GM12873 (cell line): ENCODE results near the gene SMIM38.
A peak's percentile ranks its signal among the peaks of the same experiment; 100 is the strongest.

Source experiments
- TF ChIP-seq, protein P1 (sequence below): IDR thresholded peaks from 2 replicates; pipeline ENCODE4 v1.5.1; 2012; ENCODE audit warnings: low read depth, mild to moderate bottlenecking, moderate library complexity, low read length, control low read depth; ENCODE audit not compliant: insufficient read depth; ENCODE audit errors: missing control alignments

The SMIM38 gene

DNA sequence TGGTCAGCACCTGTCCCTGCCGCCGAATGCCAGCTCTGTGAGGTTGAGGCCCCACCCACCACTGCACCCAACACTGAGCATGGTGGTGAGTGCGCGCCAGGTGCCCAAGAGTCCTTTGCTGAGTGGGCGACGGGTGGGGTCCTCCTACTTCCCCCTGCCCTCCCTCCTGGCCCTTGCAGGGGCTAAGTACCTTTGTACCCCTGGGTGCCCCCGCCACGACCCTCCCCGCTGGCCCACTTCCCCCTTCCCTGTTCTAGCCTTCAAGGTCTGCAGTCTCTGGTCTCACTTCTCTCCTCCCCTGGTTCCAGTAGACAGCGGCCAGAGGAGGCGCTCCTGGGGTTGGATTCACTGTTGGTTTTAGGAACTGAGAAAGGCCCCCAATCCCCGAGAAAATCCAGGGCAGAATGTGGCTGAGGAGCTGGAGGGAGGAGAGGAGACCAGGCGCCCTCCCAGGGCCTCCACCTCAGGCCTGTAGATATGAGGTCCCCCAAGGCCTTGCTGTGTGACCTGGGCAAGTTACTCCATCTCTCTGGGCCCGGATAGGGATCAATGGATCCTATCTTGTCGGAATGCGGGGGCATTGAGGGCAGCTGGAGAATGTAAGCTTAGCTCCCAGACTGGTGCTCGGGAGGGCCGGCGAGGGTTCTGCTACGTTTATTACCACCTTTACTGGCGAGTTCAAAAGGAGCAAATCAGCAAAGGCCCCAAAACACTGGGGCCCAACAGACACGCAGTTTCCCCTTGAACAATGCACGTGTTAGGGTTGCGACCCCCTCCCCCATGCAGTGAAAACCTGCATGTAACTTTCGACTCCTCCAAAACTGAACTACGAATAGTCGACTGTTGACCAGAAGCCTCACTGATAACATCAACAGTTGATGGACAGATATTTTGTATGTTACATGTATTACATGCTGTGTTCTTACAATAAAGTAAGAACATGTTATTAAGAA lies 31.9 kb upstream of the SMIM38 start:
- TF ChIP-seq, protein P1, sequence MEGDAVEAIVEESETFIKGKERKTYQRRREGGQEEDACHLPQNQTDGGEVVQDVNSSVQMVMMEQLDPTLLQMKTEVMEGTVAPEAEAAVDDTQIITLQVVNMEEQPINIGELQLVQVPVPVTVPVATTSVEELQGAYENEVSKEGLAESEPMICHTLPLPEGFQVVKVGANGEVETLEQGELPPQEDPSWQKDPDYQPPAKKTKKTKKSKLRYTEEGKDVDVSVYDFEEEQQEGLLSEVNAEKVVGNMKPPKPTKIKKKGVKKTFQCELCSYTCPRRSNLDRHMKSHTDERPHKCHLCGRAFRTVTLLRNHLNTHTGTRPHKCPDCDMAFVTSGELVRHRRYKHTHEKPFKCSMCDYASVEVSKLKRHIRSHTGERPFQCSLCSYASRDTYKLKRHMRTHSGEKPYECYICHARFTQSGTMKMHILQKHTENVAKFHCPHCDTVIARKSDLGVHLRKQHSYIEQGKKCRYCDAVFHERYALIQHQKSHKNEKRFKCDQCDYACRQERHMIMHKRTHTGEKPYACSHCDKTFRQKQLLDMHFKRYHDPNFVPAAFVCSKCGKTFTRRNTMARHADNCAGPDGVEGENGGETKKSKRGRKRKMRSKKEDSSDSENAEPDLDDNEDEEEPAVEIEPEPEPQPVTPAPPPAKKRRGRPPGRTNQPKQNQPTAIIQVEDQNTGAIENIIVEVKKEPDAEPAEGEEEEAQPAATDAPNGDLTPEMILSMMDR: peak; percentile 27

DNA sequence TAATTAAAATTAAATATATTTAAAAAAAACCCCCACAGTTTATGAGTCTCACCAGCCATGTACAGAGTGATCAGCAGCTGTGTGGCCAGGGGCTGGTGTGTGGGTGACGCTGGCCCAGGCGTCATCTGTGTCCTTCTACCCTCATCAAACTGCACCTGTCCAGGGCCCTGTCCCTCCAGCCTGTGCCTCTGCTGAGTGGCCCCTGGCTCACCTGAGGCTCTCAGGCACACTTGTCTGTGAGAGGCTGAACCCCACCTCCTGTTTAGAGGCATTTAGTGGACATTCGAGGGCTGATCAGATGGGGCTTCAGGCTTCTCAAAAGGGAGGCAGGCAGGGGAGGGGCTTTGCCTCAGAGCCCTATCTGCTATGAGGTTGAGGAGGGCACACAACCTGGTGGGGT lies 29.9 kb upstream of the SMIM38 start:
- TF ChIP-seq, protein P1: no peak

DNA sequence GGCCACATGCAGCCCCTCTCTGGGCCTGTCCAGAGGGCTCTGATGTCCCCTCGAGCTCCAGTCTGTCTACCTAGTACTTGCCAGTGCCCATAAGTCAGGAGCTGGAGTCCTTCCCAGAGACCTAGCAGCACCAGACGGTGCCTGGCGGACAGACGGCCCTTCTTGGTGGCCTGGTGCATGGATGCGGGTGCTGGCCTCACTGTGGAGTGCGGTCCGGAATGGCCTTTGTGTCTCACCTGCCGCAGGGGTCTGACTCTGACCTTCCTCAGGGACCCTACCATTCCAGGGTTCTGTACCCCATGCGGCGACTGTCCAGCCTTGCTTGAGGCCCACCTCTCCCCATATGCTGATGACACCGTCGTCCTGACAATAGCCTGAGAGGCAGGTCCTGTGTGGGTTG lies 29.4 kb upstream of the SMIM38 start:
- TF ChIP-seq, protein P1: no peak

DNA sequence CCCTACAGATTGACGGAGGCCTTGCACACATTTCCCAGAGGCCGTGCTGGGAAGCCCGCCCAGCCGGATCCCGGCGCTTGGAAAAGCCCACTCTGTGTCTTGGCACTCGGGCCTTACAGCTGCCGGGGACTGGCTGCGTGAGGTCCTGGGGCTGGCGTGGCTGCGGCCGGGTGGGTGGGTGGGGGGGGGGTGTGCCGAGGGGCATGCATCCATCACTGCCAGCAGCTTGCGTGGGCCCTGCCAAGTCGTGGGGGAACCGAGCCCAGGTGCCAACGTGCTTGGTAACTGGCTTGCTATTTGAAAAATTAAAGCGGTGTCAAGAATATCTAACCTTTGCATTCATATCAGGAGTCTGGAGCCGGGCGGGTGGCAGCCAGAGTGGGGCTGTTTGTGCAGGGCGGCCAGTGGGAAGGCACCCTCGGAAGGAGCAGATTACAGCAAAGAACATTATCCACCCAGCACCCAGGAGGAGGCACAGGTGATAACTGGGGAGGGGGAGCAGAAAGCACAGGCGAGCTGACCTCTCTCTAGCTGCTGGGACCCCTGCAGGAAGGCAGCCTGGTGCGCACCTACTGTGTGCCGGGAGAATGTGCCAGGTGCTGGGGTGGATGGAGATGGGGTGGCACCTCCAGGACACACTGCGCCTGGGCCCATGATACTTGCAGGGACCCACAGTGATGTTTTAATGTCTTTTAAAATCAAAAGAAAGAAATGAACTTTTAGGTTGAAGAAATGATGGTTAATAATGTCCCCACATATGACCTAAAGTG lies 28.5 kb upstream of the SMIM38 start:
- TF ChIP-seq, protein P1: no peak

DNA sequence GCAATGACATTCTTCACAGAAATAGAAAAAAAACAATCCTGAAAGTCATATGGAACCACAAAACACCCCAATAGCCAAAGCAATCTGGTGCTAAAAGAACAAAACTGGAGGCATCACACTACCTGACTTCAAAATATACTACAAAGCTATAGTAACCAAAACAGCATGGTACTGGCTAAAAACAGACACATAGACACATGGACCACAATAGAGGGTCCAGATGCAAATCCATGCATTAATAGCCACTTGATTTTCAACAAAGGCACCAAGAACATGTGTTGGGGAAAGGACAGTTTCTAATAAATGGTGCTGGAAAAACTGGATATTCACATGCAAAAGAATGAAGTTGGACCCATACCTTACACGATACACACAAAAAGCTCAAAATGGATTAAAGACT lies 27.9 kb upstream of the SMIM38 start:
- TF ChIP-seq, protein P1: no peak

DNA sequence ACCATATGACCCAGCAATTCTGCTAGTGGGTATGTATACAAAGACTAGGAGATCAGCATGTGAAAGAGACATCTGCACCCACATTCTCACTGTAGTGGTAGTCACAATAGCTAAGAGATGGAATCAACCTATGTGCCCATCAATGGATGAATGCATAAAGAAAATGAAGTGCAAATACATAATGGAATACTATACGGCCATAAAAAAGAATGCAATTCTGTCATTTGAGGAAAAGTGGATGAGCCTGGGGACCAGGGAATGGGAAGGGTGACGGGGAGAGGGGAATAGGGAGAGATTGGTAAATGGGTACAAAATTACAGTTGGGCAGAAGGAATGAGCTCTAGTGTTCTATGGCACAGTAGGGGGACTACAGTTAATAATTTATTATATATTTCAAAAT lies 26.7 kb upstream of the SMIM38 start:
- TF ChIP-seq, protein P1: no peak

DNA sequence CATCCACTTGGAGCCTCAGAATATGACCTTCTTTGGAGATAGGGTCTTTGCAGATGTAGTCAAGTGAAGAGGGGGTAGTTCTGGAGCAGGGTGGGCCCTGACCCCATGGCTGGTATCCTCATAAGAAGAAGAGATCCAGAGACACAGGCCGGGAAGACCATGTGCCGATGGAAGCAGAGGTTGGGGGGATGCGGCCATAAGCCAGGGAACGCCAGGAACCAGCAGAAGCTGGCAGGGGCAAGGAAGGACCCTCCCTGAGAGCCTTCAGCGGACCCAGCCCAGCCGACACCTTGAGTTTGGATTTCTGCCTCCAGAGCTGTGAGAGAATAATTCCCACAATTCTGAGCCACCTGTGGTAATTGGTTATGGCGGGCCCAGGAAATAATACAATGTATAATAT lies 26.1 kb upstream of the SMIM38 start:
- TF ChIP-seq, protein P1: no peak
